Mucosa of descending colon (tissue), 3 donors: ENCODE data around the gene BCL6. TPM values are rescaled to one million over a fixed set of nuclear protein-coding genes. Genes with fewer than 3 reads are reported as not detected.
A peak's percentile ranks its signal among the peaks of the same experiment; 100 is the strongest.

Experiments
- ATAC-seq: fragments of 200-7000 bp; cut with Tn5 transposase; one replicate; pipeline ENCODE4 v1.9.1; 2020; ENCODE audit warnings: mild to moderate bottlenecking, moderate library complexity
- DNase-seq, 3 donors: peaks; one replicate each; pipeline ENCODE4 v3.0.0-alpha.2; 2020
- H3K36me3 ChIP-seq: fragments of 200-600 bp; one replicate; pipeline ENCODE4 v1.8.0; 2021; ENCODE audit warnings: low read depth, mild to moderate bottlenecking
- H3K4me1 ChIP-seq: fragments of 200-600 bp; one replicate; pipeline ENCODE4 v1.8.0; 2021; ENCODE audit warnings: low read depth, mild to moderate bottlenecking
- H3K4me3 ChIP-seq: fragments of 200-600 bp; one replicate; pipeline ENCODE4 v1.8.0; 2021; ENCODE audit warnings: mild to moderate bottlenecking
- H3K9me3 ChIP-seq: fragments of 200-600 bp; one replicate; pipeline ENCODE4 v1.8.0; 2021; ENCODE audit warnings: mild to moderate bottlenecking
- CTCF ChIP-seq: fragments of 200-600 bp; IDR thresholded peaks from one replicate; pipeline ENCODE4 v1.8.0; 2022; ENCODE audit warnings: antibody characterized with exemption, mild to moderate bottlenecking
- intact Hi-C, 2 donors: fragments of 100-400 bp; cut with DNase I in 1 of 2; cut with micrococcal nuclease in 1 of 2; formaldehyde crosslinking; loops; one replicate each; pipeline versions ENCODE4 v1.11.0 to v1.11.1; 2022; cut with DNase I, micrococcal nuclease
- total RNA-seq, 3 donors: library from RNA; stranded (reverse); fragmentation: NEBNext Ultra II Directional in 2 of 3; extraction: Animal tissue kit (Norgen Biotek cat#: 25700) in 2 of 3; gene quantifications; one replicate each; pipeline versions ENCODE4 v1.2.1 to v1.2.4, GENCODE V29; 2021 to 2023
- donor health status: DM: no; HTN: no; CAD: no; lungs with moderate emphysema.
- donor health status: DM: no; HTN: no; CAD: no.
- donor health status: DM: no; HTN: yes; CAD: no.

The BCL6 gene
- total RNA-seq, 3 donors from 2014 or later: 10.9 to 133 (median 23.8) TPM

GRCh38 chr3:187777331-187777941 is 32.2 kb upstream of the BCL6 start:
- Histone ChIP-seq H3K4me1 (no peaks in the 10 kb centered on the region), H3K4me3 (no peak overlapping the region), H3K36me3 (no peaks in the 10 kb centered on the region), H3K9me3 (no peaks in the 10 kb centered on the region)
- ATAC-seq: peak; percentile 63
- TF ChIP-seq CTCF: no peak
- intact Hi-C loops: no loop called here
- peak in 1 of 3 donors; percentile 26 for DNase-seq

- ATAC-seq (no peak), DNase-seq (no peak)
- no peaks in the 10 kb centered on the region for H3K4me1 ChIP-seq
- TF ChIP-seq CTCF: no peak
- no peak overlapping the region for H3K4me3 ChIP-seq
- intact Hi-C loops: no loop called here
- H3K36me3 ChIP-seq: no peaks in the 10 kb centered on the region
- H3K9me3 ChIP-seq: no peaks in the 10 kb centered on the region
Observed at GRCh38 chr3:187775549-187775948, 30.3 kb upstream of the BCL6 start.

- peak in 1 of 3 donors; percentile 33 for DNase-seq
- no peaks in the 10 kb centered on the region for H3K36me3 ChIP-seq
Observed at GRCh38 chr3:187774185-187774789, 29.0 kb upstream of the BCL6 start.

GRCh38 chr3:187773233-187774184 is 28.2 kb upstream of the BCL6 start:
- no peaks in the 10 kb centered on the region for H3K9me3 ChIP-seq
- intact Hi-C loops: no loop called here
- no peak for TF ChIP-seq CTCF
- peak; percentile 34 for ATAC-seq
- no peak overlapping the region for H3K4me3 ChIP-seq
- H3K4me1 ChIP-seq: no peaks in the 10 kb centered on the region
- no peak for DNase-seq
- no peaks in the 10 kb centered on the region for H3K36me3 ChIP-seq

More at GRCh38 chr3:187774185-187774789, 29.0 kb upstream of the BCL6 start:
- ATAC-seq: no peak
- Histone ChIP-seq H3K4me1 (no peaks in the 10 kb centered on the region), H3K4me3 (no peak overlapping the region), H3K9me3 (no peaks in the 10 kb centered on the region)
- TF ChIP-seq CTCF: no peak
- intact Hi-C loops: no loop called here

GRCh38 chr3:187770224-187770623 is 25.0 kb upstream of the BCL6 start:
- Histone ChIP-seq H3K9me3 (no peaks in the 10 kb centered on the region), H3K4me1 (no peaks in the 10 kb centered on the region), H3K4me3 (no peak overlapping the region), H3K36me3 (no peaks in the 10 kb centered on the region)
- intact Hi-C loops: no loop called here
- no peak for TF ChIP-seq CTCF
- DNase-seq (no peak), ATAC-seq (no peak)
